MM.1S (cell line): Measurements from ENCODE around the gene OAS3.
"Not testable (repeated sequence)": the region's sequence is repeated elsewhere in the genome, so short reads cannot be mapped to it uniquely, and the experiment has no call there.

Experiments used
- EZH2 ChIP-seq: fragments of 300-600 bp; sonication (generic); optimal IDR thresholded peaks from 2 replicates; pipeline ENCODE3; 2017; ENCODE audit warnings: low read depth, mild to moderate bottlenecking, antibody characterized with exemption, low read length, mixed read lengths
- TF ChIP-seq, protein P1 (sequence below): fragments of 300-600 bp; sonication (generic); IDR thresholded peaks from 2 replicates; pipeline ENCODE4 v1.5.1; 2016; ENCODE audit warnings: antibody characterized with exemption, low read length, mixed read lengths

DNA sequence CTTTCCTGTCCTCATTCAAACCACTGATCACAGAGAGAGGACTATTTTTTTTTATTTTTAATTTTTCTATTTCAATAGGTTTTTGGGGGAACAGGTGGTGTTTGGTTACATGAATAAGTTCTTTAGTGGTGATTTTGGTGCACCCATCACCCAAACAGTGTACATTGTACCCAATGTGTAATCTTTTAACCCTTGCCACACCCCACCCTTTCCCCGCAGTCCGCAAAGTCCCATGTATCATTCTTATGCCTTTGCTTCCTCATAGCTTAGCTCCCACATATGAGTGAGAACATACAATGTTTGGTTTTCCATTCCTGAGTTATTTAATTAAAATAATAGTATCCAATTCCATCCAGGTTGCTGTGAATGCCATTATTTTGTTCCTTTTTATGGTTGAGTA, 24.4 kb upstream of the OAS3 start:
- TF ChIP-seq EZH2: not testable (repeated sequence)
- TF ChIP-seq, protein P1, sequence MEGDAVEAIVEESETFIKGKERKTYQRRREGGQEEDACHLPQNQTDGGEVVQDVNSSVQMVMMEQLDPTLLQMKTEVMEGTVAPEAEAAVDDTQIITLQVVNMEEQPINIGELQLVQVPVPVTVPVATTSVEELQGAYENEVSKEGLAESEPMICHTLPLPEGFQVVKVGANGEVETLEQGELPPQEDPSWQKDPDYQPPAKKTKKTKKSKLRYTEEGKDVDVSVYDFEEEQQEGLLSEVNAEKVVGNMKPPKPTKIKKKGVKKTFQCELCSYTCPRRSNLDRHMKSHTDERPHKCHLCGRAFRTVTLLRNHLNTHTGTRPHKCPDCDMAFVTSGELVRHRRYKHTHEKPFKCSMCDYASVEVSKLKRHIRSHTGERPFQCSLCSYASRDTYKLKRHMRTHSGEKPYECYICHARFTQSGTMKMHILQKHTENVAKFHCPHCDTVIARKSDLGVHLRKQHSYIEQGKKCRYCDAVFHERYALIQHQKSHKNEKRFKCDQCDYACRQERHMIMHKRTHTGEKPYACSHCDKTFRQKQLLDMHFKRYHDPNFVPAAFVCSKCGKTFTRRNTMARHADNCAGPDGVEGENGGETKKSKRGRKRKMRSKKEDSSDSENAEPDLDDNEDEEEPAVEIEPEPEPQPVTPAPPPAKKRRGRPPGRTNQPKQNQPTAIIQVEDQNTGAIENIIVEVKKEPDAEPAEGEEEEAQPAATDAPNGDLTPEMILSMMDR: not testable (repeated sequence)
